ENCODE measurements around the gene TMEM248. TPM values are rescaled to one million over a fixed set of nuclear protein-coding genes. Genes with fewer than 3 reads are reported as not detected.

Gene TMEM248
- total RNA-seq, 1 experiment from 2014 or later: 59.3 TPM

DNA sequence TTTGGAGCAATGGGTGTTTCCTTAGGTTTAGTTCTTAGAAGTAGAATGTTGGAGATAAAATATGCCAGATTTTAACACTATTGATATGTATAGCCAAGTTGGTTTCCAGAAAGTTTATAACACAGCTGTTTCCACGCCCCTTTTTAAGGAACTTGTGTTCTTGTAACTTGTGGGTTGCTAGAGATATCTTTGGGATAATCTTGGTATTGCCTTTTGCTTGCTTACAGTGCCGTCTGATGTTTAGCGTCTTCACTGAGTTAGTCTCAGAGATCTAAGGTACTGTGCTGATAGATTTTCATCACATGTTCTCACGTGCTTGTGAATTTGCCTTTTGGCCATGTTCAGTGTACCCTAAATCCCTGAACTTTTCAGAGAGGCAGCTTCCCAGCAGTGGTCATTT lies 12.4 kb downstream of the TMEM248 start:
- POLR2A ChIA-PET: no interaction called here

More for the DNA sequence above, 12.4 kb downstream of the TMEM248 start:
- ATAC-seq: no peak
- CTCF ChIA-PET: no interaction called here
- H3K27me3 ChIP-seq (ENCODE audit: insufficient read depth, low read length): no peaks in the 10 kb centered on the region
- no peak overlapping the region for H3K4me2 ChIP-seq (ENCODE audit: low read length)
- no peaks in the 10 kb centered on the region; the same call in 1 of the 2 replicates for H4K20me1 ChIP-seq (ENCODE audit: insufficient read depth)
- TF ChIP-seq CEBPB (IDR thresholded peaks at IDR 0.05; ENCODE audit: low read depth) (no peak), POLR2AphosphoS5 (IDR thresholded peaks at IDR 0.05; ENCODE audit: low read depth, low read length) (no peak), EZH2 (IDR thresholded peaks at IDR 0.05) (no peak), SIN3A (IDR thresholded peaks at IDR 0.05; ENCODE audit: low read depth) (no peak), JUND (IDR thresholded peaks at IDR 0.05) (no peak), YY1 (IDR thresholded peaks at IDR 0.05; ENCODE audit: extremely low read depth, insufficient replicate concordance, low read depth, low read length) (no peak), CBX3 (IDR thresholded peaks at IDR 0.05; ENCODE audit: low read depth) (no peak)
- TF ChIP-seq, protein P1, sequence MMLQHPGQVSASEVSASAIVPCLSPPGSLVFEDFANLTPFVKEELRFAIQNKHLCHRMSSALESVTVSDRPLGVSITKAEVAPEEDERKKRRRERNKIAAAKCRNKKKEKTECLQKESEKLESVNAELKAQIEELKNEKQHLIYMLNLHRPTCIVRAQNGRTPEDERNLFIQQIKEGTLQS (IDR thresholded peaks at IDR 0.05): no peak
- TF ChIP-seq, protein P2, sequence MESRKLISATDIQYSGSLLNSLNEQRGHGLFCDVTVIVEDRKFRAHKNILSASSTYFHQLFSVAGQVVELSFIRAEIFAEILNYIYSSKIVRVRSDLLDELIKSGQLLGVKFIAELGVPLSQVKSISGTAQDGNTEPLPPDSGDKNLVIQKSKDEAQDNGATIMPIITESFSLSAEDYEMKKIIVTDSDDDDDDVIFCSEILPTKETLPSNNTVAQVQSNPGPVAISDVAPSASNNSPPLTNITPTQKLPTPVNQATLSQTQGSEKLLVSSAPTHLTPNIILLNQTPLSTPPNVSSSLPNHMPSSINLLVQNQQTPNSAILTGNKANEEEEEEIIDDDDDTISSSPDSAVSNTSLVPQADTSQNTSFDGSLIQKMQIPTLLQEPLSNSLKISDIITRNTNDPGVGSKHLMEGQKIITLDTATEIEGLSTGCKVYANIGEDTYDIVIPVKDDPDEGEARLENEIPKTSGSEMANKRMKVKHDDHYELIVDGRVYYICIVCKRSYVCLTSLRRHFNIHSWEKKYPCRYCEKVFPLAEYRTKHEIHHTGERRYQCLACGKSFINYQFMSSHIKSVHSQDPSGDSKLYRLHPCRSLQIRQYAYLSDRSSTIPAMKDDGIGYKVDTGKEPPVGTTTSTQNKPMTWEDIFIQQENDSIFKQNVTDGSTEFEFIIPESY (IDR thresholded peaks at IDR 0.05; ENCODE audit: extremely low read depth, insufficient replicate concordance, low read length): no peak
- TF ChIP-seq, protein P3, sequence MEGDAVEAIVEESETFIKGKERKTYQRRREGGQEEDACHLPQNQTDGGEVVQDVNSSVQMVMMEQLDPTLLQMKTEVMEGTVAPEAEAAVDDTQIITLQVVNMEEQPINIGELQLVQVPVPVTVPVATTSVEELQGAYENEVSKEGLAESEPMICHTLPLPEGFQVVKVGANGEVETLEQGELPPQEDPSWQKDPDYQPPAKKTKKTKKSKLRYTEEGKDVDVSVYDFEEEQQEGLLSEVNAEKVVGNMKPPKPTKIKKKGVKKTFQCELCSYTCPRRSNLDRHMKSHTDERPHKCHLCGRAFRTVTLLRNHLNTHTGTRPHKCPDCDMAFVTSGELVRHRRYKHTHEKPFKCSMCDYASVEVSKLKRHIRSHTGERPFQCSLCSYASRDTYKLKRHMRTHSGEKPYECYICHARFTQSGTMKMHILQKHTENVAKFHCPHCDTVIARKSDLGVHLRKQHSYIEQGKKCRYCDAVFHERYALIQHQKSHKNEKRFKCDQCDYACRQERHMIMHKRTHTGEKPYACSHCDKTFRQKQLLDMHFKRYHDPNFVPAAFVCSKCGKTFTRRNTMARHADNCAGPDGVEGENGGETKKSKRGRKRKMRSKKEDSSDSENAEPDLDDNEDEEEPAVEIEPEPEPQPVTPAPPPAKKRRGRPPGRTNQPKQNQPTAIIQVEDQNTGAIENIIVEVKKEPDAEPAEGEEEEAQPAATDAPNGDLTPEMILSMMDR (IDR thresholded peaks at IDR 0.05 in 2 of 3, conservative IDR thresholded peaks at IDR 0.05 in 1 of 3; ENCODE audit: borderline replicate concordance in 1 of 3, insufficient read depth in 1 of 3, low read depth in 2 of 3, low read length in 2 of 3): no peak
- H2AFZ ChIP-seq (ENCODE audit: low read depth, low read length, poor library complexity, severe bottlenecking): no peak overlapping the region
- no peaks in the 10 kb centered on the region; a peak in 1 of 4 replicates for H3K36me3 ChIP-seq (ENCODE audit: control insufficient read depth in 1 of 2, insufficient read depth in 2 of 2, low read length in 2 of 2)
- intact Hi-C loops (cut with micrococcal nuclease): no loop called here
- RAD21 ChIA-PET (ENCODE audit: low non-redundant PET in 1 of 2, low total read pairs in 2 of 2, uncharacterized antibody in 2 of 2, unreplicated experiment in 2 of 2): no interaction called here
- no peak for DNase-seq (ENCODE audit: low read depth, low spot score)
- H3K4me1 ChIP-seq (ENCODE audit: control insufficient read depth in 1 of 2, insufficient read depth in 2 of 2, low read length in 2 of 2): peaks cover 0 to 3% of the 10 kb centered on the region in 2 experiments; a peak in 1 of 4 replicates
- peaks cover 95% of the 10 kb centered on the region for H3K79me2 ChIP-seq (ENCODE audit: insufficient read depth, low read length)
- no peaks in the 10 kb centered on the region for H3K9me2 ChIP-seq (ENCODE audit: insufficient read depth)
- H3K27ac ChIP-seq (ENCODE audit: low read depth, low read length): no peak overlapping the region
- H3K9ac ChIP-seq (ENCODE audit: low read length): no peak overlapping the region
- no TSS peak for BruUV-seq (replicated peaks)
- H3K4me3 ChIP-seq (replicated peaks in 1 of 2; ENCODE audit: low read depth in 1 of 2, low read length in 2 of 2): no peak overlapping the region
- H3K9me3 ChIP-seq (ENCODE audit: control insufficient read depth in 1 of 2, insufficient read depth in 1 of 2, low read depth in 1 of 2, low read length in 2 of 2): no peaks in the 10 kb centered on the region
